GF-D8 (cell line): ENCODE results near the gene TH.
"Not testable (repeated sequence)": the region's sequence is repeated elsewhere in the genome, so short reads cannot be mapped to it uniquely, and the experiment has no call there.

Experiments
- DNase-seq: peaks from one replicate; lab custom pipeline; 2025; lab: John Stamatoyannopoulos, UW

The TH gene

GRCh38 chr11:2178055-2178773 lies 6.6 kb upstream of the TH start:
- not testable (repeated sequence) for DNase-seq

- no peak for DNase-seq
These were observed 5.5 kb upstream of the TH start for GRCh38 chr11:2177076-2177475.

- no peak for DNase-seq
These were observed 4.8 kb upstream of the TH start for GRCh38 chr11:2176389-2176900.

GRCh38 chr11:2175659-2176058 lies 4.0 kb upstream of the TH start:
- DNase-seq: no peak

GRCh38 chr11:2174361-2174760 lies 2.7 kb upstream of the TH start:
- no peak for DNase-seq

- no peak for DNase-seq
These were observed 2.1 kb upstream of the TH start for GRCh38 chr11:2173761-2174160.

- no peak for DNase-seq
These were observed 1.6 kb upstream of the TH start for GRCh38 chr11:2173150-2173693.

- no peak for DNase-seq
These were observed 1.1 kb upstream of the TH start for GRCh38 chr11:2172676-2173075.

- DNase-seq: no peak
These were observed 1.7 kb downstream of the TH start for GRCh38 chr11:2169626-2170570.

GRCh38 chr11:2169005-2169378 lies 2.6 kb downstream of the TH start:
- no peak for DNase-seq

GRCh38 chr11:2168286-2169004 lies 3.2 kb downstream of the TH start:
- DNase-seq: no peak

- no peak for DNase-seq
These were observed 4.2 kb downstream of the TH start for GRCh38 chr11:2167141-2168045.

- no peak for DNase-seq
These were observed 5.3 kb downstream of the TH start for GRCh38 chr11:2166091-2166851.

- no peak for DNase-seq
These were observed 6.0 kb downstream of the TH start for GRCh38 chr11:2165571-2165970.

GRCh38 chr11:2164861-2165555 lies 6.6 kb downstream of the TH start:
- DNase-seq: no peak

- DNase-seq: no peak
These were observed 7.5 kb downstream of the TH start for GRCh38 chr11:2164081-2164480.

- no peak for DNase-seq
These were observed 8.1 kb downstream of the TH start for GRCh38 chr11:2163428-2163978.

- no peak for DNase-seq
These were observed 10.8 kb downstream of the TH start, which contains the start of gene INS for GRCh38 chr11:2160736-2161259. INS (minus strand) TSS chr11:2161209; CDS start chr11:2160971, 238 bp downstream.
